Stimulated activated CD4-positive, alpha-beta T cell treated with anti-CD3 and anti-CD28 coated beads, Interleukin-2, amount 100 ng/mL, for 4 hours (primary cell): ENCODE data around the gene SUPT5H.

ENCODE experiments used
- DNase-seq: peaks from one replicate; pipeline ENCODE4 v3.0.0-alpha.2; 2020; ENCODE audit warnings: low read depth

SUPT5H gene

GRCh38 chr19:39524495-39524894, 79.1 kb downstream of the SUPT5H start:
- DNase-seq: no peak

- DNase-seq: no peak
These were observed 79.8 kb downstream of the SUPT5H start for GRCh38 chr19:39525205-39525604.
